Stimulated activated CD4-positive, alpha-beta T cell treated with anti-CD3 and anti-CD28 coated beads, TNF-alpha, amount 100 ng/mL, for 24 hours (primary cell): ENCODE measurements around the gene CACNG7.

Experiments
- DNase-seq, 3 experiments: peaks; one replicate each; pipeline ENCODE4 v3.0.0-alpha.2; 2020; ENCODE audit warnings: low read depth in 3 of 3

CACNG7 gene

DNA sequence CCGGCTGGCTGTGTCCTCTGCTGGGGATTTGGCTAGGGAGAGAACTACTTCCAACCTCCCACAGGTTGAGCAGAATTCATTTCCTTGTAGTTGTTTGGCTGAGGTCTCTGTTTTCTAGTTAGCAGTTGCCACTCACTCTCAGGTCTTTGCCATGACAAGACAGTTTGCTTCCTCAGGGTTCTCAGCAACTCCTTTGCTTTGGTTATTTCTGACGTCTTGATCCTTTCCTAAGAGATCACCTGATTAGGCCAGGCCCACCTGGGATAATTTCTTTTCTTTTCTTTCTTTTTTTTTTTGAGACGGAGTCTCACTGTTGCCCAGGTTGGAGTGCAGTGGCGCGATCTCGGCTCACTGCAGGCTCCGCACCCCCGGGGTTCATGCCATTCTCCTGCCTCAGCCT is 44.3 kb downstream of the CACNG7 start:
- no peak for DNase-seq

- DNase-seq: no peak
Observed at GRCh38 chr19:53957448-53958167, 48.5 kb downstream of the CACNG7 start.

- DNase-seq: no peak
Observed at GRCh38 chr19:53958168-53958571, 49.1 kb downstream of the CACNG7 start.

DNA sequence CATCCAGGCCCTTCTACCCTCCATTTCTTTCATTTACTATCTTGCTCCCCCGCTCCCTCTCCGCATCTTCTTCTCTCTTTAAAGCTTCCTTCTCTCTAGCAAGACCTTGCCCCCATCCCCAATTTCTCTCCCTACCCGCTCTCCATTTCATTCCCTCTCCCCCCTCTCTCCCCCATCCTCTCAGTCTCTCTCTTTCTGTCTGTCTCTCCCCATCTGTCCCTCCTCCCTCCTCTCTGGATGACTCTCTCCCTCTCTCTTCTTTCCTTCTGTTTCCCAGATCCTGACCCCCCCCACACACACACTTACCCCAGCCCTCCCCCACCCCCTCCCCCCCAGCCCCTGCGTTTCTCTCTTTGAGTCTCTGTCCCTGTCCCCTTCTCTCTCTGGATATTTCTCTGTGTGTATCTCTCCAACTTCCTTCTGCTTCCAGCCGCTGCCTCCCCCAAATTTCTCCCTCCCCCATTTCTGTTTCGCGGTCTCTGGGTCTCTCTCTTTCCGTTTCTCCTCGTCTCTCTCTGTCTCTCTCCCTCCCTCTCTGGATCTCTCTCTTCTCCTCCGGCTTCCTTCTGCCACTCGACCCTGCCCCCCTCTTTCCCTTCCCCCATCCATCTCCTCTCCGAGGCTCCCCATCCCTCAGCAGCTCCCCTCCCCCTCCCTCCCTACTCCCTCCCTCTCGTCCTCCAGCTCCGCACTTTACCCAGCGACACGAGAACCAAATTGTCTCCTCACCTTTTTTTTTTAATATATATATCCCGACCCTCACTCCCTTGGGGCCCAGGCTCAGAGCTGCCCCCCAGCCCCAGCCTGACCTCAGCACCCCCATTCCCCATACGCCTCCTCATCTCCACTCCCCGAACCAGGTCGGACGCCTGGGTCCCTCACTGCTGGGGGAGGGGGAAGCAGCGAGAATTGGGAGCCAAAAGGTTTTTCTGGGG is 50.0 kb downstream of the CACNG7 start:
- no peak for DNase-seq

DNA sequence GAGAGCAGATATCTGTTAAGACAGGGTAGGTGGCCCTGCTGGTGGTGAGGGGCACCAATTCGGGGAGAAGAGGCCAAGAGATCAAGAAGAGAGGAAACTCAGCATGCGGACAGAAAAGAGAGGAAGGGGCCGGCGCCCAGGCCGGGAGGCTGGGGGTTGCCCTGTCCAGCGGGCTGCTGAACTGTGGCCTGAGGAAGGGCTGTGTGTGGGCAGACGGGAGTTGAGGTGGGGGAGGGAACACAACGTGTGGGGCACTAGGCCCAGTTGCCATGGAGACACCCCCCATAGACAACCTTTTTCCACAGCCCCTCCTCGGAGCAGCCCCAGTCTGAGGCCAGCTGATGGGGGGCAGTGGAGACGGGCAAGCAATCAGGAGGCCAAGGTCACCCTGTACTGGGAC is 51.1 kb downstream of the CACNG7 start:
- no peak for DNase-seq

GRCh38 chr19:53960886-53961285 is 51.8 kb downstream of the CACNG7 start:
- DNase-seq: no peak

GRCh38 chr19:53961523-53962356 is 52.7 kb downstream of the CACNG7 start:
- no peak for DNase-seq

DNA sequence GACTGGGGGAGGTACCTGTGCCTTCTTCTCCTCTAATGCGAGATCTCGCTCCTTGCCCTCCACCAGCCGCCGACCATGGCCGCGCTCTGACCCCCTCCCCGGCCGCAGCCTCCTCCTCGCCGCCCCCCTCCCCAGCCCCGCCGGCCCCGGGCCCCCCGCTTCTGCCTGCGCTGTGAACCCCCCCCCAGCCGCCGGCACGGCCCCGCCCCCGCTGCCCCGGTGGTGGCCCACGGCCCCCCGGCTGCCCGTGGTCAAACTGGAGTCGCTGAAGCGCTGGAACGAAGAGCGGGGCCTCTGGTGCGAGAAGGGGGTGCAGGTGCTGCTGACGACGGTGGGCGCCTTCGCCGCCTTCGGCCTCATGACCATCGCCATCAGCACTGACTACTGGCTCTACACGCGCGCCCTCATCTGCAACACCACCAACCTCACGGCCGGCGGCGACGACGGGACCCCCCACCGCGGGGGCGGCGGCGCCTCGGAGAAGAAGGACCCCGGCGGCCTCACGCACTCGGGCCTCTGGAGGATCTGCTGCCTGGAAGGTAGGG is 53.9 kb downstream of the CACNG7 start, which contains the start of gene CACNG8:
TSS of gene CACNG8 (plus strand) at position 51 of the 545 bp plus-strand sequence.
- no peak for DNase-seq

- no peak for DNase-seq
Observed at GRCh38 chr19:53965091-53965490, 56.0 kb downstream of the CACNG7 start.

- DNase-seq: no peak
Observed at GRCh38 chr19:53966931-53967330, 57.9 kb downstream of the CACNG7 start.

DNA sequence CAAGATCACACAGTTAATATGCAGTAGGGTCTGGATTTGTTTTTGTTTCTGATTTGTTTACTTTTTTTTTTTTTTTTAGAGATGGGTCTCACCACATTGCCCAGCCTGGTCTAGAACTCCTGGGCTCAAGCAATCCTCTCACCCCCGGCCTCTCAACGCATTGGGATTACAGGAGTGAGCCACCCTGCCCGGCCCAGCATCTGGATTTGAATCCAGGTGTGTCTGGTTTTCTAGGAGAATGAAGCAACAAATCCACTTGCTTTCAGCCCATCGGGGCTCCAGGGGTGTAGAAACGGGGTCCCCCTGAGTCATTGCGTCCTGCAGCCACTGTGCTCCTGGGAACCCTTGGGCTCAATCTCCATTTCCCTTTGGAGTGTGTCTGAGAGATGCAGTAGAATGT is 60.3 kb downstream of the CACNG7 start:
- DNase-seq: no peak

DNA sequence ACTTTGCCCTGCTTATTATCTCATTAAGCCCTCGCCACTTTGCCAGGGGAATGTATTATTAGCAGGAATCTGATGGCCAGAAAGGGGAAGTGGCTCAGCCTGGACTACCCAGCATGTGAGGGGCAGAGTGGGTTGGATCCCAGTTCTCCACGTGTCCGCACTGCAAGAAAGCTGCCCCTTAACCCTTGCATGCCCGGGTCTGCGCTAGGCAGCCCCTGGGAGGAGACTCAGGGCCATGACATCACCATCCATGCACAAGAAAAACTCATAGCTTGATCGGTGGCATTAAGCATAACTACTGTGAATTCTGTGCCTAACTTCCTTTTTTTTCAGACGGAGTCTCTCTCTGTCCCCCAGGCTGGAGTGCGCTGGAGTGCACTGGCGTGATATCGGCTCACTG is 62.6 kb downstream of the CACNG7 start:
- no peak for DNase-seq

- peak; percentile 39 to 58 (median 45) for DNase-seq
Observed at GRCh38 chr19:53977429-53977990, 68.4 kb downstream of the CACNG7 start.

GRCh38 chr19:53977991-53978731 is 69.1 kb downstream of the CACNG7 start:
- peak in 1 of 3 experiments; percentile 41 for DNase-seq

DNA sequence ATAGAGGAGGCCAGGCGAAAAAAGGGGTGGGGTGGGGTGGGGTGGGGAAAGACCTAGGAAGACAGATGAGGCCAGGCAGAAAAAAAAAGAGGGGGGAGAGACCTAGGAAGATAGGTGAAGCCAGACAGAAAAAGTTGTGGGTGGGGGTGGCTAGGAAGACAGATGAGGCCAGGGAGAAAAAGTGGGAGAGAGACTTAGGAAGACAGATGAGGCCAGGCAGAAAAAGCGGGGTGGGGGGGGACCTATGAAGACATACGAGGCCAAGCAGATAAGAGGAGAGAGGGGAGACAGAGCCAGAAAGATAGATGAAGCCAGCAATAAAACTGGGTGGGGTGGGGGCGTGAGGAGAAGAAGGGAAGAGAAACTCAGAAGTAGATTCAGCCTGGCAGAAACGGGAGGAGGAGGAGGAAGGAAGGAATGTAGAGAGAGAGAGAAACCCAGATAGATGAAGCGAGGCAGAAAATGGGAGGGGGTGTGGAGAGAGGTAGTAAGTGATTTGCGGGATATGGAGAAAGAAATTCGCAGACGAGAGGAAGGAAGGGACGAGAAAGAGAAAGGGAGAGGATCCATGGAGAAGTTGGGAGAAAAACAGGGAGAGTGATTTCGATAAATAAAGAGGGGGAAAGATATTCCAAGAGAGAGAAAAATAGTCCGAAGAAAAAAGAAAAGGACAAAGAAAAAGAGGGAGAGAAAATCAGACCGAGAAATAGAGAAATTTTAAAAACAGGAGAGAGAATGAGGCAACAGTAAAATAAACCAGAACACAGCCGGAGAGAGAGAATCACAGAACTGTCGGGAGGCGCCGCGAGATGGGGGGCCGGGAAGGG is 70.1 kb downstream of the CACNG7 start:
- no peak for DNase-seq

DNA sequence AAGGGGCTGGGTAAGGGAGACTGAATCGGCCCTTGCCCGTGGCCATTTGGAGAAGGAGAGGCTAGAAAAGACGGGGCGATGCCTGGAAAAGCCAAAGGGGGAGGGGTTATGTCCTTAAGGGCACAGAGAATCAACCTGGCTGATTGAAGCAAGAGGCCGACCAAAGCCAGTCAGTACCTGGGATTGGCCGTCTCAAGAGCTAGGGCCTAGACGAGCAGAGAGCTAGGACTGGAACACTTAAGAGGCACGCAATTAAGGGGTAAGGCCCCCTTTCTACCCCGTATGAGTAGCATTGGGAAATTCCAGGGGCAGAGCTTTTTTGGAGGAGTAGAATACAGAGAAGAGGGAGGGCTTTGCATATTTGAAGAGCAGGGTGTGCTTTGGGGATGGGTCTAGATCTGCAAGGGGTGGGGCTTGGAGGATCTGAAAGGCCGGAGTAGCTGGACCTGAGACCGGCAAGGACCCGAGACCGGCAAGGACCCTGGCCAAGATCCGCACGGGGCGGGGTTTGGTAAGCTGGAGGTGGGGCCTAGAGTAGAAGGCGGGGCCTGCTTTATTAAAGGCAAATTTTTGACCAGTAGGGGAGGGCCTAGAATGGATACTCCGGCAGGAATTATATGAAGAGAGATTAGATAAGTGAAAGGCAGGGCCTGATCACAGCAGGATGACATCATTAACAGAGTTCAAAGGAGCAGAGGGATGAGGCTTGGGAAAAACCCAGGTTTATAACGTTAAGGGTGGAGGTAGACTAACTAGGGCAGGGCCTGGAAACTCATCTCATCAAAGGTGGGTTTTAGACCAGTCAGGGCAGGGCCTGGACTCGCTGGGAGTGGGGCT is 71.7 kb downstream of the CACNG7 start:
- no peak for DNase-seq

DNA sequence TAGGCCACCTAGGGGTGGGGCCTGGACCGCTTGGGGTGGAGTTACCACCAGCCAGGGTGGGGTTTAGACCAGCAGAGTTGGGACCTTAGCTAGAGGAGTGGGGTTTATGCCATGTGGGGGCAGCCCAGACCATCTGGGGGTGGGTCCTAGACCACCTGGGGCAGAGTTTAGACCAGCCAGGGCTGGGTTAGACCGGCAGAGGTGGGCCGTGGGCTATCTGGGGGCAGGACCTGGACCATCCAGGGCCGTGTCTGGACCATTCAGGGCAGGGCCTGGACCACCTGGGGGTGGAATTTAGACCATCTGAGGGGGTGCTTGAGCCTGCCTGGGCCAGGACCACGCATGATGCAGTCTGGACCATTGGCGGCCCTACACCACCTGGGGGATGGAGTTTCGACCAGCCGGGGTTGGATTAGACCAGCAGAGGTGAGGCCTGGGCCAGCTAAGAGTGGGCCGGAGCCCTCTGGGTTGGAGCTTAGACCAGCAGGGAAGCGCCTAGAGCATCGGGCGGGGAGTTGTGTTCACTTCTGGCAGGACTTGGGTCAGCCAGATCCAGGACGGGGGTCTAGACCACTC is 72.4 kb downstream of the CACNG7 start:
- no peak for DNase-seq

- DNase-seq: no peak
Observed at GRCh38 chr19:53982001-53982451, 72.9 kb downstream of the CACNG7 start.
